ENCODE results near the gene AHCYL2. TPM values are rescaled to one million over a fixed set of nuclear protein-coding genes. Genes with fewer than 3 reads are reported as not detected.
A peak's percentile ranks its signal among the peaks of the same experiment; 100 is the strongest.
"Not testable (repeated sequence)": the region's sequence is repeated elsewhere in the genome, so short reads cannot be mapped to it uniquely, and the experiment has no call there.

AHCYL2 gene
- total RNA-seq, 4 donors from 2014 or later, result 22.7 to 41.0 (median 35.7) TPM

GRCh38 chr7:129252128-129252527 is 27.3 kb downstream of the AHCYL2 start:
- no peak for ATAC-seq
- Histone ChIP-seq H3K27me3 (no peaks in the 10 kb centered on the region), H3K9me3 (no peaks in the 10 kb centered on the region), H3K27ac (no peak overlapping the region), H3K4me1 (peaks cover 15 to 24% of the 10 kb centered on the region in 2 donors), H3K36me3 (no peaks in the 10 kb centered on the region), H3K4me3 (no peak overlapping the region)
- no peak for DNase-seq
- TF ChIP-seq POLR2A (IDR thresholded peaks at IDR 0.05), result no peak
- TF ChIP-seq CTCF (IDR thresholded peaks at IDR 0.05 in 4 of 5, conservative IDR thresholded peaks at IDR 0.05 in 1 of 5), result no peak
- intact Hi-C loops (cut with DNase I; ENCODE audit: low total_unique reads) (no loop called here), in situ Hi-C loops (cut with MboI; ENCODE audit: low sequenced_read_pairs in 4 of 4) (no loop called here)

DNA sequence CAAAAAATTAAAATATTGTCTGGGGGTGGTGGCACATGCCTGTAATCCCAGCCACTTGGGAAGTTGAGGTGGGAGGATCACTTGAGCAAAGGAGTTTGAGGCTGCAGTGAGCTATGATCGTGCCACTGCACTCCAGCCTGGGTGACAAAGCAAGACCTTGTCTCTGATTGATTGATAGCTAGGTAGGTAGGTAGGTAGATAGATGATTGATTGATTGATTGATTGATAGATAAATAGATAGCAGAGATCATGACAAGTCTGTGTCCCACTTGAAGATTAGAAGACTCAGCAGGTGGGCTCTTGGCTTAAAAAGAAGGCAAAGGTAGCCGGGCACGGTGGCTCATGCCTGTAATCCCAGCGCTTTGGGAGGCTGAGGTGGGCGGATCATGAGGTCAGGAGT is 27.8 kb downstream of the AHCYL2 start:
- in situ Hi-C loops (cut with MboI; ENCODE audit: low sequenced_read_pairs in 4 of 4); intact Hi-C loops (cut with DNase I; ENCODE audit: low total_unique reads); H3K4me3 ChIP-seq; ATAC-seq; H3K36me3 ChIP-seq; H3K27me3 ChIP-seq; H3K27ac ChIP-seq; DNase-seq; H3K9me3 ChIP-seq: not testable (repeated sequence)
- H3K4me1 ChIP-seq, result peaks cover 17 to 29% of the 10 kb centered on the region in 2 donors

- ATAC-seq (peak; percentile 73 to 91), DNase-seq (peak; percentile 3 to 25)
- Histone ChIP-seq H3K36me3 (no peaks in the 10 kb centered on the region), H3K4me1 (peaks cover 28 to 38% of the 10 kb centered on the region in 2 donors), H3K27me3 (no peaks in the 10 kb centered on the region), H3K27ac (no peak overlapping the region), H3K9me3 (no peaks in the 10 kb centered on the region), H3K4me3 (no peak overlapping the region)
- in situ Hi-C loops (cut with MboI; ENCODE audit: low sequenced_read_pairs in 4 of 4), result no loop called here
- no peak for TF ChIP-seq CTCF (IDR thresholded peaks at IDR 0.05 in 4 of 5, conservative IDR thresholded peaks at IDR 0.05 in 1 of 5)
- no peak for TF ChIP-seq POLR2A (IDR thresholded peaks at IDR 0.05)
- intact Hi-C loops (cut with DNase I; ENCODE audit: low total_unique reads), result no loop called here
Measured at GRCh38 chr7:129255800-129256199, 31.0 kb downstream of the AHCYL2 start.

DNA sequence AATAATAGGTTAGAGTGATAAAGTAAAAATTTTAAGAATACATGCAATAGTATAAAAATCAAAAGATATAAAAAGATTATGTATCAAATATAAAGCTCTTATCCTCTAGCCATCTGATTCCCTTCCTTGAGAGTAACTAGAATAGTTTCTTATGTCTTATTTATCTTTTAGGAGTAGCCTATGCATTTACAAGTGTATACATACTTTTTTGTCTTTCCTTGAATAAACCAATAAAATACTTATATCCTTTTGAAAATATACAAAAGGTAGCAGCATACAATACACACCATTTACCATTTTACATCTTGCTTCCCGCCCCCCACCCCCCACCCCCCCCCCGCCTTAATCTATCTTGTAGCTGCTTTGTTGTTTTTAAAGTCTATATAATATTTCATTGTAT is 31.4 kb downstream of the AHCYL2 start:
- DNase-seq (no peak), ATAC-seq (no peak)
- TF ChIP-seq CTCF (IDR thresholded peaks at IDR 0.05 in 4 of 5, conservative IDR thresholded peaks at IDR 0.05 in 1 of 5) (no peak), POLR2A (IDR thresholded peaks at IDR 0.05) (no peak)
- Histone ChIP-seq H3K9me3 (no peaks in the 10 kb centered on the region), H3K4me3 (no peak overlapping the region), H3K27me3 (no peaks in the 10 kb centered on the region), H3K27ac (no peak overlapping the region), H3K36me3 (no peaks in the 10 kb centered on the region), H3K4me1 (peaks cover 28 to 38% of the 10 kb centered on the region in 2 donors)
- intact Hi-C loops (cut with DNase I; ENCODE audit: low total_unique reads) (no loop called here), in situ Hi-C loops (cut with MboI; ENCODE audit: low sequenced_read_pairs in 4 of 4) (no loop called here)

DNA sequence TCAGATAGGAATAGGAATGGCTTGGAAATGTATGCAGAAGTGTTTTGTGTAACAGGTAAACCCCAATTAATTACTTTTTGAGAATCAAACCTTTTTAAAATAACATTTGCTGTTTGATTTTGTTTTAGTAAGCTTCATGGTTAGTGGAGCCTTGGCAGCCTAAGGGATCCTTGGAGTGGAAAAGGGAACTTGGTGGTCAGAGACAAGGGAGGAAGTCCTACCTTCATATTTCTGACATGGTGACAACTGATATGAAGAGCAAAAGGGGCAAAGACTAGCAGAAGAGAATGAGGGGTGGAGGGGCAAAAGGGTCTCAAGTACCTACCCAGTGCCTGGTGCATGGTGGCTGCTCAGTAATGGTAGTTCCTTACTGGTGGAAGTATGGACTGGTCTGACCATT is 32.3 kb downstream of the AHCYL2 start:
- in situ Hi-C loops (cut with MboI; ENCODE audit: low sequenced_read_pairs in 4 of 4), result no loop called here

More for the DNA sequence above, 32.3 kb downstream of the AHCYL2 start:
- H3K27me3 ChIP-seq, result no peaks in the 10 kb centered on the region
- intact Hi-C loops (cut with DNase I; ENCODE audit: low total_unique reads), result no loop called here
- H3K27ac ChIP-seq, result no peak overlapping the region
- ATAC-seq (no peak), DNase-seq (no peak)
- no peaks in the 10 kb centered on the region for H3K9me3 ChIP-seq
- TF ChIP-seq POLR2A (IDR thresholded peaks at IDR 0.05), result no peak
- no peak for TF ChIP-seq CTCF (IDR thresholded peaks at IDR 0.05 in 4 of 5, conservative IDR thresholded peaks at IDR 0.05 in 1 of 5)
- H3K4me1 ChIP-seq, result peaks cover 23 to 34% of the 10 kb centered on the region in 2 donors
- no peak overlapping the region for H3K4me3 ChIP-seq
- H3K36me3 ChIP-seq, result no peaks in the 10 kb centered on the region

Measured in gastrocnemius medialis (tissue), 4 donors.